HG02610 (cell line): ENCODE results near the gene THEM5.
"Not testable (repeated sequence)": the region's sequence is repeated elsewhere in the genome, so short reads cannot be mapped to it uniquely, and the experiment has no call there.

Source experiments
- ATAC-seq: cut with Tn5 transposase; IDR thresholded peaks from one replicate; pipeline ENCODE4 v1.9.1; 2021; ENCODE audit warnings: mild to moderate bottlenecking, moderate library complexity; ENCODE audit not compliant: unreplicated experiment

THEM5 gene, protein sequence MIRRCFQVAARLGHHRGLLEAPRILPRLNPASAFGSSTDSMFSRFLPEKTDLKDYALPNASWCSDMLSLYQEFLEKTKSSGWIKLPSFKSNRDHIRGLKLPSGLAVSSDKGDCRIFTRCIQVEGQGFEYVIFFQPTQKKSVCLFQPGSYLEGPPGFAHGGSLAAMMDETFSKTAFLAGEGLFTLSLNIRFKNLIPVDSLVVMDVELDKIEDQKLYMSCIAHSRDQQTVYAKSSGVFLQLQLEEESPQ

GRCh38 chr1:151853411-151853943 is at the start of gene THEM5:
Gene THEM5 (minus strand): TSS chr1:151853712. CDS start chr1:151853565, 147 bp downstream.
- ATAC-seq: no peak

- no peak for ATAC-seq
These were observed 49.3 kb upstream of the THEM5 start for GRCh38 chr1:151902858-151903257.

DNA sequence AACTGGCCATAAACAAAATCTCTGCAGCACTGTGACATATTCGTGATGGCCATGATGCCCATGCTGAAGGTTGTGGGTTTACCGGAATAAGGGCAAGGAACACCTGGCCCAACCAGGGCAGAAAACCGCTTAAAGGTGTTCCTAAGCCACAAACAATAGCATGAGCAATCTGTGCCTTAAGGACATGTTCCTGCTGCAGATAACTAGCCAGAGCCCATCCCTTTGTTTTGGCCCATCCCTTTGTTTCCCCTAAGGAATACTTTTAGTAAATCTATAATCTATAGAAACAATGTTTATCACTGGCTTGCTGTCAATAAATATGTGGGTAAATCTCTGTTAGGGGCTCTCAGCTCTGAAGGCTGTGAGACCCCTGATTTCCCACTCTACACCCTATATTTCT is 47.3 kb upstream of the THEM5 start:
- ATAC-seq: not testable (repeated sequence)

- ATAC-seq: no peak
These were observed 45.0 kb upstream of the THEM5 start for GRCh38 chr1:151898519-151898991.

GRCh38 chr1:151897991-151898431 is 44.5 kb upstream of the THEM5 start:
- ATAC-seq: no peak

- no peak for ATAC-seq
These were observed 39.8 kb upstream of the THEM5 start for GRCh38 chr1:151893176-151893924.

GRCh38 chr1:151892190-151892589 is 38.7 kb upstream of the THEM5 start:
- ATAC-seq: no peak

DNA sequence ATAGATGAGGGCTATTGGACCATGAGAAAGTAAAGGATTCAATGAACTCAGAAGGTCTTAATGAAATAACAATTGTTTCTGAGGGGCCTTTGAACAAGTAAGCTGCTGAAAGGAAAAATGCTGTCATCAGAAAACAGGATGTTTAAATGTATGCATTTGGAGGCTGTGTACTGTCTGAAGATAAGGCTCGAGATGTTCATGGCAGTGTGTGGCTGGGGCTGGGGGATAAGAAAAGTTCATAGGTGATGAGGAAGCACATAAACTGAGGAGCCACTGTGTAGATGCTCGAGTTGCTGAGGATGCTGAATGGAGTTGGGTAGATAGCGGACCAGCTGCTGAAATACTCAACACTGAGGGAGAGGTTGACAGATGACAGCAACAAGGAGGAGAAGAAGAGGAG is 38.0 kb upstream of the THEM5 start:
- ATAC-seq: no peak

- no peak for ATAC-seq
These were observed 35.6 kb upstream of the THEM5 start for GRCh38 chr1:151888972-151889570.

- ATAC-seq: no peak
These were observed 33.5 kb upstream of the THEM5 start for GRCh38 chr1:151887028-151887427.

GRCh38 chr1:151885479-151885878 is 32.0 kb upstream of the THEM5 start:
- ATAC-seq: no peak

DNA sequence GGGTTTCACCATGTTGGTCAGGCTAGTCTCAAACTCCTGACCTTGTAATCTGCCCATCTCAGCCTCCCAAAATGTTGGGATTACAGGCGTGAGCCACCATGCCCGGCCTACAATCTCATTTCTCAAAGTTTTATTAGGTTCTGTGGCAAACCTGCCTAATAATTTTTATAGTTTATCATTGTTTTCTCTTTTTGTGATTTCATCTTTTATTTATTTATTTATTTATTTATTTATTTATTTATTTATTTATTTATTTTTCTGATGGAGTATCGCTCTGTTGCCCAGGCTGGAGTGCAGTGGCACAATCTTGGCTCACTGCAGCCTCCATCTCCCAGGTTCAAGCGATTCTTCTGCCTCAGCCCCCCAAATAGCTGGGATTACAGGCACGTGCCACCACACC is 31.4 kb upstream of the THEM5 start:
- ATAC-seq: not testable (repeated sequence)

- ATAC-seq: not testable (repeated sequence)
These were observed 30.9 kb upstream of the THEM5 start for GRCh38 chr1:151884445-151884844.

- not testable (repeated sequence) for ATAC-seq
These were observed 30.4 kb upstream of the THEM5 start for GRCh38 chr1:151883898-151884297.

- not testable (repeated sequence) for ATAC-seq
These were observed 29.4 kb upstream of the THEM5 start for GRCh38 chr1:151882918-151883317.

DNA sequence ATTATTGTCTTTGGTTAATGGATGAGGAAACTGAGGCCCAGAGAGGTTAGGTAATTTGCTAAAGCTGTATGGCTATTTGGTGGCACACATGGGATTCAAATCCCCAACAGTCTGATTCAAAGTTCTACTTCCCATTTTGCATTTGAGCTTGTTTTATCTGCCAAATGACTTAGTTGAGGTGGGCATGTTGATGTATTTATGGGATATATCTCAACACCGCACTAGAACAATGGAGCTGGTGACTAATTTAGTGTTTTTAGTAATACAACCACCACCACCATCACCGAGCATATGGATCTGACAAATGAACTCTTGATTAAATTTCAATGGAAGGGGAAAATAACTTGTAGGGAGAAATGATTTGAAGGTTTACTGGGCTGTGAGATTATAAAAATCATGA is 29.0 kb upstream of the THEM5 start:
- no peak for ATAC-seq

- ATAC-seq: no peak
These were observed 28.0 kb upstream of the THEM5 start for GRCh38 chr1:151881479-151881878.

DNA sequence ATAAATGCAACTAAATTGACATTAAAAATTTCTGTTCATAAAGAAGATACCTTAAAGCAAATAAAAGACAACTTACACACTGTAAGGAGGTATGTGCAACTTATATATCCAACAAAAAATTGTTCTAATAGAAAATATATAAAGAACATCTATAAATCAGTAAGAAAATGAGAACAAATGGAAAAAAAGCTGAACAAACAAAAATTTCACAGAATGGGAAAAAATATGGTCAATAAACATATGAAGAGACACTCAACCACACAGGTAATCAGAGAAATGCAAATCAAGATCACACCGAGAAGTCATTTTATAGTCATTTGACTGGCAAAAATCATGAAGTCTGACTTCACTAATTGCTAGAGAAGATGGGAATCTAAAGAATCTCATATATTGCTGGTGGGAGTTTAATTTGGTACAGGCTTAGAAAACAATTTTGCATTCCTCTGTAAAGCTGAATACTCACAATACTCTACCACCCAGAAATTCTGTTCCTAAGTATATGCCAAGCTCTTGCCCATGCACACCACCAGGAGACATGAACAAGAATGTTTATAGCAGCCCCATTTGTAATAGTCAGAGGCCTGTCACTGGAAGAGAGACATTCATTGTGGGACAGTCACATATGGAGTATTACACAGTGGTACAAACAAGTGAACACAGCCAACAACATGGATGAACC is 22.0 kb upstream of the THEM5 start:
- ATAC-seq: no peak

DNA sequence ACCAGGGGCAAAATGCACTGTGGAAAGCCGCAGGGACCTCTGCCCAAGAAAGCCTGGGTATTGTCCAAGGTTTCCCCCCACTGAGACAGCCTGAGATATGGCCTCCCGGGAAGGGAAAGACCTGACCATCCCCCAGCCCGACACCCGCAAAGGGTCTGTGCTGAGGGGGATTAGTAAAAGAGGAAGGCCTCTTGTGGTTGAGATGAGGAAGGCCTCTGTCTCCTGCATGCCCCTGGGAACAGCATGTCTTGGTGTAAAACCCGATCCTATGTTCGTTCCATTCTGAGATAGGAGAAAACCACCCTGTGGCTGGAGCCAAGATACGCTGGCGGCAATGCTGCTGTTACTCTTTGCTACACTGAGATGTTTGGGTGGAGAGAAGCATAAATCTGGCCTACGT is 19.3 kb upstream of the THEM5 start:
- ATAC-seq: not testable (repeated sequence)

DNA sequence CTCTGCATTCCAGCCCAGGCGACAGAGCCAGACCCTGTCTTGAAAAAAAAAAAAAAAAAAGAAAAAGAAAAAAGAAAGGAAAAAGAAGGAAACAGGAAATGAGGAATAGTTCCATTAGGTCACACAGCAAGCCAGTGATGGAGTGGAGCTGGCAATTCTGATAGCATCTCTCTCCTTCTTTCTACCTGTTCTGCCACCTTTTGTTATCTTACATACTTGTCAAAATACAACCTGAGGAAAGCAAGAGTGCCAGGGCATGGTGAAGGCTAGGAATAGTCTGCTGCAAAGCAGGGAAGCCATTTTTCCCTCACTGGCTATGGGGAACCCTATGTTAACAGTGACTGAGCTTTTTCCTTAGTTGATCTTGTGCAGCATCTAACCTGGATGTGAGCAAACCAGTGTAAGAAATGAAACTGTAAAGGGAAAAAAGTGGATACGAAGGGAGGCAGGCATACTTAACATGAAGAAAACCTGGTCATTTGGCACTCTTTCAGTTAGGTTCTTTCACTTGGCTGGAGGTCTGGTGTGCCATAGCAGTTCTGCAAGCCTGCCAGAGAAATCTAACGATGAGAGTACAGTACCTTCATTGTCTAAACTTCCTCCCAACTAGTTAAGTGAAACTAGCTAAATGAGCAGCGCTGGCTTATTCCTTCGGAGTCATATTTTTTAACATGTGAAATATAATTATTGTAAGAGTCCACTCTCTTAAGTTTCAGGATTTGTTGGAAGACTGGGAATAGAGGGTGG is 17.9 kb upstream of the THEM5 start:
- ATAC-seq: no peak
